22Rv1 (cell line): ENCODE results near the gene PCP4.

Experiments
- ZFX ChIP-seq: fragments of 450-650 bp; IDR thresholded peaks from 2 replicates; pipeline ENCODE4 v1.6.1; 2017; ENCODE audit warnings: antibody characterized with exemption, borderline replicate concordance
- TF ChIP-seq, protein P1 (sequence below): fragments of 450-650 bp; IDR thresholded peaks from 2 replicates; pipeline ENCODE4 v1.5.1; 2017; ENCODE audit warnings: mild to moderate bottlenecking

DNA sequence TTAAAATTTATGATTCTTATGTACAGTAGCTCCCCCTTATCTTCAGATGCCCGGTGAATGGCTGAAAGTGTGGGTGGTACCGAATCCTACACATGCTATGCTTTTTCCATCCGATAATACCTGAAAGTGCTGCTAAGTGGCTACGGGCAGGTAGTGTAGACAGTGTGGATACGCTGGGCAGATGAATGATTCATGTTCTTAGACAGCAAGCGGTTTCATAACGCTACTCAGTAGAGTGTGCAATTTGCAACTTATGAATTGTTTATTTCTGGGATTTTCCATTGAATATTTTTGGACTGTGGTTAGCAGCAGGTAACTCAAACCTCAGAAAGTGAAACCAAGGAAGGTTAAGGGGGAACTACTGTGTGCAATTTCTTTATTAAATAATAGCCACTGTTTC, 7.5 kb downstream of the PCP4 start:
- TF ChIP-seq, protein P1, sequence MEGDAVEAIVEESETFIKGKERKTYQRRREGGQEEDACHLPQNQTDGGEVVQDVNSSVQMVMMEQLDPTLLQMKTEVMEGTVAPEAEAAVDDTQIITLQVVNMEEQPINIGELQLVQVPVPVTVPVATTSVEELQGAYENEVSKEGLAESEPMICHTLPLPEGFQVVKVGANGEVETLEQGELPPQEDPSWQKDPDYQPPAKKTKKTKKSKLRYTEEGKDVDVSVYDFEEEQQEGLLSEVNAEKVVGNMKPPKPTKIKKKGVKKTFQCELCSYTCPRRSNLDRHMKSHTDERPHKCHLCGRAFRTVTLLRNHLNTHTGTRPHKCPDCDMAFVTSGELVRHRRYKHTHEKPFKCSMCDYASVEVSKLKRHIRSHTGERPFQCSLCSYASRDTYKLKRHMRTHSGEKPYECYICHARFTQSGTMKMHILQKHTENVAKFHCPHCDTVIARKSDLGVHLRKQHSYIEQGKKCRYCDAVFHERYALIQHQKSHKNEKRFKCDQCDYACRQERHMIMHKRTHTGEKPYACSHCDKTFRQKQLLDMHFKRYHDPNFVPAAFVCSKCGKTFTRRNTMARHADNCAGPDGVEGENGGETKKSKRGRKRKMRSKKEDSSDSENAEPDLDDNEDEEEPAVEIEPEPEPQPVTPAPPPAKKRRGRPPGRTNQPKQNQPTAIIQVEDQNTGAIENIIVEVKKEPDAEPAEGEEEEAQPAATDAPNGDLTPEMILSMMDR, result no peak
- no peak for TF ChIP-seq ZFX
